Caco-2 (cell line): Measurements from ENCODE around the gene BCAS3. TPM values are rescaled to one million over a fixed set of nuclear protein-coding genes. Genes with fewer than 3 reads are reported as not detected.

Experiments used
- BruUV-seq: library from RNA; stranded (reverse); fragments of 400-500 nt; replicated peaks from 2 replicates; lab custom pipeline; 2021; lab: Mats Ljungman, UMichigan
- CTCF ChIA-PET: fragments of 300-600 bp; sonication (Branson Sonifier 250); formaldehyde crosslinking; loops from one replicate; lab custom pipeline; 2022; ENCODE audit warnings: antibody characterized with exemption; lab: Charles Lee
- POLR2A ChIA-PET: fragments of 300-600 bp; sonication (Branson Sonifier 250); formaldehyde crosslinking; loops from one replicate; lab custom pipeline; 2022; ENCODE audit warnings: antibody characterized with exemption; lab: Charles Lee
- DNase-seq, 2 experiments: peaks; one replicate each; pipeline versions ENCODE4 v3.0.0 to v3.0.0-alpha.2; 2020 to 2022
- H3K27me3 ChIP-seq: replicated peaks from 2 replicates; pipeline ENCODE4 v1.6.0; 2011; ENCODE audit warnings: low read length; ENCODE audit not compliant: control insufficient read depth, insufficient read depth
- H3K36me3 ChIP-seq: 2 replicates; pipeline ENCODE4 v1.5.1; 2011; ENCODE audit warnings: low read length; ENCODE audit not compliant: control insufficient read depth, insufficient read depth
- H3K4me1 ChIP-seq: fragments of 250-450 bp; sonication (Bioruptor Pico); 2 replicates; pipeline ENCODE4 v1.5.1; 2020; ENCODE audit warnings: mild to moderate bottlenecking
- H3K4me3 ChIP-seq: 2 replicates; pipeline ENCODE4 v1.5.1; 2011; ENCODE audit warnings: low read depth, mild to moderate bottlenecking, control low read depth, low read length
- H3K9me3 ChIP-seq: fragments of 250-450 bp; sonication (Bioruptor Pico); 2 replicates; pipeline ENCODE4 v1.5.1; 2020; ENCODE audit warnings: mild to moderate bottlenecking, moderate library complexity
- H3K27ac Mint-ChIP-seq: one replicate; pipeline ENCODE4 v1.8.0; 2022; ENCODE audit warnings: mixed read lengths; ENCODE audit not compliant: unreplicated experiment
- H3K27me3 Mint-ChIP-seq: one replicate; pipeline ENCODE4 v1.8.0; 2022; ENCODE audit warnings: mixed read lengths; ENCODE audit not compliant: insufficient read depth, unreplicated experiment
- H3K36me3 Mint-ChIP-seq: one replicate; pipeline ENCODE4 v1.8.0; 2022; ENCODE audit warnings: mild to moderate bottlenecking, mixed read lengths; ENCODE audit not compliant: insufficient read depth, unreplicated experiment
- H3K4me1 Mint-ChIP-seq: one replicate; pipeline ENCODE4 v1.8.0; 2022; ENCODE audit warnings: low read depth, mixed read lengths; ENCODE audit not compliant: unreplicated experiment
- H3K4me3 Mint-ChIP-seq: one replicate; pipeline ENCODE4 v1.8.0; 2022; ENCODE audit warnings: mild to moderate bottlenecking, moderate library complexity, mixed read lengths; ENCODE audit not compliant: unreplicated experiment
- H3K9me3 Mint-ChIP-seq: one replicate; pipeline ENCODE4 v1.8.0; 2022; ENCODE audit warnings: mixed read lengths; ENCODE audit not compliant: unreplicated experiment
- CTCF ChIP-seq, 2 experiments: fragments of 200-600 bp in 1 of 2; IDR thresholded peaks; 1 replicate in 1 of 2; 2 replicates in 1 of 2; pipeline versions ENCODE4 v1.5.1 to v1.8.0; 2011 to 2022; ENCODE audit warnings: antibody characterized with exemption in 1 of 2, control low read depth in 1 of 2, inconsistent platforms in 1 of 2, low read depth in 1 of 2, low read length in 1 of 2, mild to moderate bottlenecking in 1 of 2, moderate library complexity in 1 of 2; ENCODE audit not compliant: insufficient read depth in 1 of 2, severe bottlenecking in 1 of 2, unreplicated experiment in 1 of 2
- intact Hi-C: fragments of 100-400 bp; cut with micrococcal nuclease; formaldehyde crosslinking; loops from one replicate; pipeline ENCODE4 v1.10.0; 2022; ENCODE audit not compliant: unreplicated experiment
- total RNA-seq: library from RNA; stranded (reverse); gene quantifications from 2 replicates; pipeline ENCODE4 v1.2.3, GENCODE V29; 2022

Gene BCAS3
- total RNA-seq, 1 experiment from 2014 or later: 44.1 TPM

GRCh38 chr17:61275395-61275794 is 597.7 kb downstream of the BCAS3 start:
- CTCF ChIA-PET: no interaction called here
- no peak for TF ChIP-seq CTCF (IDR thresholded peaks at IDR 0.05; ENCODE audit: insufficient read depth in 1 of 2, low read depth in 1 of 2, low read length in 1 of 2, severe bottlenecking in 1 of 2, unreplicated experiment in 1 of 2)
- Histone ChIP-seq H3K4me1 (no peaks in the 10 kb centered on the region), H3K27me3 (no peaks in the 10 kb centered on the region), H3K9me3 (no peaks in the 10 kb centered on the region), H3K36me3 (no peaks in the 10 kb centered on the region; the same call in 1 of the 2 replicates), H3K4me3 (no peak overlapping the region)
- H3K27me3 Mint-ChIP-seq: no peaks in the 10 kb centered on the region
- intact Hi-C loops: no loop called here
- no TSS peak for BruUV-seq
- H3K4me3 Mint-ChIP-seq: no peak overlapping the region
- H3K36me3 Mint-ChIP-seq: peaks cover 5% of the 10 kb centered on the region
- POLR2A ChIA-PET: no interaction called here
- H3K9me3 Mint-ChIP-seq: no peaks in the 10 kb centered on the region
- H3K4me1 Mint-ChIP-seq: no peaks in the 10 kb centered on the region
- no peak overlapping the region for H3K27ac Mint-ChIP-seq
- no peak for DNase-seq

GRCh38 chr17:61276806-61277205 is 599.2 kb downstream of the BCAS3 start:
- Mint-ChIP-seq H3K27me3 (no peaks in the 10 kb centered on the region), H3K27ac (no peak overlapping the region)
- BruUV-seq: no TSS peak

GRCh38 chr17:61279476-61280145 is 602.0 kb downstream of the BCAS3 start:
- no peaks in the 10 kb centered on the region for H3K27me3 ChIP-seq
- no peak overlapping the region for H3K4me3 Mint-ChIP-seq
- no peaks in the 10 kb centered on the region for H3K9me3 ChIP-seq
- no peaks in the 10 kb centered on the region; the same call in 1 of the 2 replicates for H3K36me3 ChIP-seq
- ChIA-PET CTCF (no interaction called here), POLR2A (no interaction called here)
- no peak for TF ChIP-seq CTCF (IDR thresholded peaks at IDR 0.05; ENCODE audit: insufficient read depth in 1 of 2, low read depth in 1 of 2, low read length in 1 of 2, severe bottlenecking in 1 of 2, unreplicated experiment in 1 of 2)
- H3K27me3 Mint-ChIP-seq: no peaks in the 10 kb centered on the region
- no peaks in the 10 kb centered on the region for H3K4me1 ChIP-seq
- no peaks in the 10 kb centered on the region for H3K9me3 Mint-ChIP-seq
- intact Hi-C loops: no loop called here
- peaks cover 5% of the 10 kb centered on the region for H3K36me3 Mint-ChIP-seq
- H3K4me1 Mint-ChIP-seq: no peaks in the 10 kb centered on the region
- BruUV-seq: no TSS peak
- H3K4me3 ChIP-seq: no peak overlapping the region
- H3K27ac Mint-ChIP-seq: no peak overlapping the region
- DNase-seq: no peak

More at GRCh38 chr17:61276806-61277205, 599.2 kb downstream of the BCAS3 start:
- intact Hi-C loops: no loop called here
- TF ChIP-seq CTCF (IDR thresholded peaks at IDR 0.05; ENCODE audit: insufficient read depth in 1 of 2, low read depth in 1 of 2, low read length in 1 of 2, severe bottlenecking in 1 of 2, unreplicated experiment in 1 of 2): no peak
- H3K4me1 Mint-ChIP-seq: no peaks in the 10 kb centered on the region
- Histone ChIP-seq H3K9me3 (no peaks in the 10 kb centered on the region), H3K36me3 (no peaks in the 10 kb centered on the region; the same call in 1 of the 2 replicates), H3K4me3 (no peak overlapping the region), H3K27me3 (no peaks in the 10 kb centered on the region), H3K4me1 (no peaks in the 10 kb centered on the region)
- POLR2A ChIA-PET: no interaction called here
- CTCF ChIA-PET: no interaction called here
- H3K4me3 Mint-ChIP-seq: no peak overlapping the region
- DNase-seq: no peak
- H3K36me3 Mint-ChIP-seq: peaks cover 5% of the 10 kb centered on the region
- H3K9me3 Mint-ChIP-seq: no peaks in the 10 kb centered on the region
